DOHH2 (cell line): ENCODE data around the gene KITLG.

Experiments
- H3F3A ChIP-seq: fragments of 200-600 bp; sonication (generic), shearing (Covaris generic); 2 replicates; pipeline ENCODE4 v1.6.0; 2016; ENCODE audit warnings: antibody characterized with exemption, mild to moderate bottlenecking; ENCODE audit not compliant: control insufficient read depth, insufficient read depth
- H3K27ac ChIP-seq: fragments of 200-600 bp; sonication (generic); 2 replicates; pipeline ENCODE4 v1.5.1; 2014; ENCODE audit warnings: low read depth, mild to moderate bottlenecking, low read length, moderate library complexity
- H3K27me3 ChIP-seq: fragments of 200-600 bp; sonication (generic); 2 replicates; pipeline ENCODE4 v1.6.1; 2014; ENCODE audit warnings: mild to moderate bottlenecking, low read length, mixed read lengths; ENCODE audit not compliant: control insufficient read depth
- H3K36me3 ChIP-seq: fragments of 200-600 bp; sonication (generic); 2 replicates; pipeline ENCODE4 v1.6.1; 2014; ENCODE audit warnings: mild to moderate bottlenecking, low read length, moderate library complexity, mixed read lengths; ENCODE audit not compliant: control insufficient read depth
- H3K4me1 ChIP-seq: fragments of 200-600 bp; sonication (generic); 2 replicates; pipeline ENCODE4 v1.6.1; 2014; ENCODE audit warnings: mild to moderate bottlenecking, low read length, mixed read lengths; ENCODE audit not compliant: control insufficient read depth
- H3K4me2 ChIP-seq: fragments of 200-600 bp; sonication (generic); 2 replicates; pipeline ENCODE4 v1.6.0; 2014; ENCODE audit warnings: mild to moderate bottlenecking, low read length, moderate library complexity
- H3K4me3 ChIP-seq: fragments of 200-600 bp; sonication (generic); 2 replicates; pipeline ENCODE4 v1.5.1; 2014; ENCODE audit warnings: mild to moderate bottlenecking, low read length, mixed read lengths
- H3K79me2 ChIP-seq: fragments of 200-600 bp; sonication (generic); 2 replicates; pipeline ENCODE4 v1.6.1; 2014; ENCODE audit warnings: mild to moderate bottlenecking, low read length, mixed read lengths; ENCODE audit not compliant: control insufficient read depth
- H3K9me2 ChIP-seq: fragments of 200-600 bp; sonication (generic); replicated peaks from 2 replicates; pipeline ENCODE4 v1.6.1; 2014; ENCODE audit warnings: mild to moderate bottlenecking, low read length, mixed read lengths; ENCODE audit not compliant: control insufficient read depth
- H3K9me3 ChIP-seq: fragments of 200-600 bp; sonication (generic); 2 replicates; pipeline ENCODE4 v1.6.1; 2014; ENCODE audit warnings: antibody characterized with exemption, low read length, mixed read lengths; ENCODE audit not compliant: control insufficient read depth, insufficient read depth
- H4K20me1 ChIP-seq: fragments of 200-600 bp; sonication (generic); 2 replicates; pipeline ENCODE4 v1.6.0; 2014; ENCODE audit warnings: low read depth, mild to moderate bottlenecking, antibody characterized with exemption, low read length, moderate library complexity; ENCODE audit not compliant: control insufficient read depth, insufficient read depth
- EZH2phosphoT487 ChIP-seq: fragments of 200-600 bp; sonication (generic); IDR thresholded peaks from 2 replicates; pipeline ENCODE4 v1.6.1; 2017; ENCODE audit warnings: borderline replicate concordance, mild to moderate bottlenecking, antibody characterized with exemption, low read length, moderate library complexity, mixed read lengths
- TF ChIP-seq, protein P1 (sequence below): fragments of 200-600 bp; sonication (generic); IDR thresholded peaks from one replicate; pipeline ENCODE4 v1.5.1; 2014; ENCODE audit warnings: antibody characterized with exemption, mild to moderate bottlenecking, low read depth, low read length; ENCODE audit not compliant: poor library complexity, severe bottlenecking

Gene KITLG

DNA sequence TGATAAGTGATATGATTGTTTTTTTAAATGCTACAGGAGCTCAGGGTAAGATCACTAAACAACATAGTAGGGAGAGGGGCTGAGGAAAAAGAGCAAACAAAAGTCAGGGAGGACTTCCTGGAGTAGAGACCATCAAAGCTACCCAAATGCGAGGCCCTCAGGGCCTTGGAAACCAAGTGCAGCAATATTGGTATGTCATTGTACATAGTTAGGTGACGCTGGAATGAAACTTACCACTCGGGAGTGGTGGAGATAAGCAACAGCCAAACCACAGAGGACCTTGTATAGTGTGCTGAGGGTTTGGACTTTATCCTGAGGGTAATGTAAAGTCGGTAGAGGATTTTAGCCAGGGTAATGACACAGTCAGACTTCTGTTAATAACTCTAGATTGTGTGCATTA lies 13.8 kb downstream of the KITLG start:
- Histone ChIP-seq H3K79me2 (no peaks in the 10 kb centered on the region), H3F3A (no peaks in the 10 kb centered on the region), H3K9me3 (no peaks in the 10 kb centered on the region), H3K9me2 (no peaks in the 10 kb centered on the region), H3K27me3 (no peaks in the 10 kb centered on the region), H3K4me1 (no peaks in the 10 kb centered on the region), H3K36me3 (no peaks in the 10 kb centered on the region), H3K4me3 (no peak overlapping the region), H3K4me2 (no peak overlapping the region), H4K20me1 (no peaks in the 10 kb centered on the region), H3K27ac (no peak overlapping the region)
- TF ChIP-seq EZH2phosphoT487: no peak
- TF ChIP-seq, protein P1, sequence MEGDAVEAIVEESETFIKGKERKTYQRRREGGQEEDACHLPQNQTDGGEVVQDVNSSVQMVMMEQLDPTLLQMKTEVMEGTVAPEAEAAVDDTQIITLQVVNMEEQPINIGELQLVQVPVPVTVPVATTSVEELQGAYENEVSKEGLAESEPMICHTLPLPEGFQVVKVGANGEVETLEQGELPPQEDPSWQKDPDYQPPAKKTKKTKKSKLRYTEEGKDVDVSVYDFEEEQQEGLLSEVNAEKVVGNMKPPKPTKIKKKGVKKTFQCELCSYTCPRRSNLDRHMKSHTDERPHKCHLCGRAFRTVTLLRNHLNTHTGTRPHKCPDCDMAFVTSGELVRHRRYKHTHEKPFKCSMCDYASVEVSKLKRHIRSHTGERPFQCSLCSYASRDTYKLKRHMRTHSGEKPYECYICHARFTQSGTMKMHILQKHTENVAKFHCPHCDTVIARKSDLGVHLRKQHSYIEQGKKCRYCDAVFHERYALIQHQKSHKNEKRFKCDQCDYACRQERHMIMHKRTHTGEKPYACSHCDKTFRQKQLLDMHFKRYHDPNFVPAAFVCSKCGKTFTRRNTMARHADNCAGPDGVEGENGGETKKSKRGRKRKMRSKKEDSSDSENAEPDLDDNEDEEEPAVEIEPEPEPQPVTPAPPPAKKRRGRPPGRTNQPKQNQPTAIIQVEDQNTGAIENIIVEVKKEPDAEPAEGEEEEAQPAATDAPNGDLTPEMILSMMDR: no peak

DNA sequence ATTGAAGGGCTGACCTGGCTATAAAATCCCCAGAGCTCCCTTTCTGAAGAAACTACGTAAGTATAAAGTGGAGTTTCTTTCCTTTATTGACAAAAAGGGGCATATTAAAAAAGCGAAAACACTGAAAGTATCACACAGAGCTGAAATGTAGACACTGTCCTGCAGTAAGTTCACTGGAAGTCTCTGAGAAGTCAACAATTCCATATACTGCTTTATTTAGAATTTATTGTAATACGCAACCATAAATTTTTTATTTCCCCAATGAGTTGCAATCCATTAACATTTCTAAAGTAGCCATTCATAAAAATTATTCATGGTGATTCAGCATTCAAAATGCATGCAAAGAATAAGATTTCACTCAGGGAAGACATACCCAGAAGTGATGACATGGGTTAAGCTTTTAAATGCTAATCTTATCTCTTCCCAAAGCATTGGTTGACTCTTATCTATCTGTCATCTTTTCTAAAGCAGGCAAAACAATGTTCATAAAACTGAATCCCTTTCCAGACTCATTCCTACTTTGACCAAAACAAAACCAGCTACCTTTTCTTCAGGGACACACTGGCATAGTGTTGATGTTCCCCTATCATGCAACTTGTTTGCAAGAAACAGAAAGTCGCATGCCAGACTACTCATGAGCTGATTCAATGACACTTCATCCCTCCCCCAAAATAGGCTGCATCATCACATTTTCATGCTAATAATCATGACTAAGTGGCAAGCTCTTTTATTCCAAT lies 17.3 kb downstream of the KITLG start:
- no peak overlapping the region for H3K27ac ChIP-seq
- H3K27me3 ChIP-seq: no peaks in the 10 kb centered on the region
- TF ChIP-seq EZH2phosphoT487: no peak
- TF ChIP-seq, protein P1: no peak
- H4K20me1 ChIP-seq: no peaks in the 10 kb centered on the region
- no peaks in the 10 kb centered on the region for H3K9me3 ChIP-seq
- H3K79me2 ChIP-seq: no peaks in the 10 kb centered on the region
- H3K4me1 ChIP-seq: no peaks in the 10 kb centered on the region
- H3K4me2 ChIP-seq: no peak overlapping the region
- no peaks in the 10 kb centered on the region for H3K9me2 ChIP-seq
- H3F3A ChIP-seq: no peaks in the 10 kb centered on the region
- H3K4me3 ChIP-seq: no peak overlapping the region
- H3K36me3 ChIP-seq: no peaks in the 10 kb centered on the region

DNA sequence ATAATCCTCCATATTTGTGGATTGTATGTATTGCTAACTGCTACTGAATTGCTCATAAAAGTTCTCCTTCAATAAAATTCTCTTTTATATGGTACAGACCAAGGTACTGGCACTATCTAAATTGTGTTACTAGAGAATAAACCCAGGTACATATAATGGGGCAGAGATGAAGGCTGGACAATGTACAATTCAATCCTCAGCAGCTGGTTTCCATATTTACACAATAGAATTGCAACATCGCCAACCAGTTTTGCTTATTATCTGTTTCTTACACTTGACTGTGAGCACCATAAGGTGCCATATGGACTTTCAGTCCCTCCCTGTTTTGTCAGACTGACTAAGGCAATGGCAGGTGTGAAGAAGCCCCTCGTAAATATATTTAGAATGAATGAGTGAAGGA lies 18.1 kb downstream of the KITLG start:
- TF ChIP-seq EZH2phosphoT487: no peak
- TF ChIP-seq, protein P1: no peak
- H3K4me3 ChIP-seq: no peak overlapping the region
- no peaks in the 10 kb centered on the region for H3K79me2 ChIP-seq
- no peaks in the 10 kb centered on the region for H3F3A ChIP-seq
- no peaks in the 10 kb centered on the region for H4K20me1 ChIP-seq
- no peaks in the 10 kb centered on the region for H3K9me2 ChIP-seq
- no peaks in the 10 kb centered on the region for H3K4me1 ChIP-seq
- no peaks in the 10 kb centered on the region for H3K36me3 ChIP-seq
- no peak overlapping the region for H3K27ac ChIP-seq
- H3K4me2 ChIP-seq: no peak overlapping the region
- H3K27me3 ChIP-seq: no peaks in the 10 kb centered on the region
- no peaks in the 10 kb centered on the region for H3K9me3 ChIP-seq
